WERI-Rb-1 (cell line): ENCODE results near the gene SORBS2.

Source experiments
- DNase-seq: peaks from one replicate; pipeline ENCODE4 v3.0.0-alpha.2; 2020
- H3K27ac ChIP-seq: fragments of 250-450 bp; sonication (Bioruptor Pico); 2 replicates; pipeline ENCODE4 v1.5.1; 2020; ENCODE audit warnings: mild to moderate bottlenecking, moderate library complexity
- H3K27me3 ChIP-seq: fragments of 250-450 bp; sonication (Bioruptor Pico); 2 replicates; pipeline ENCODE4 v1.5.1; 2021; ENCODE audit warnings: mild to moderate bottlenecking, low read depth, moderate library complexity; ENCODE audit not compliant: insufficient read depth, severe bottlenecking
- H3K36me3 ChIP-seq: fragments of 250-450 bp; sonication (Bioruptor Pico); 2 replicates; pipeline ENCODE4 v1.5.1; 2020; ENCODE audit warnings: mild to moderate bottlenecking, moderate library complexity
- H3K4me3 ChIP-seq: 2 replicates; pipeline ENCODE4 v1.5.1; 2011; ENCODE audit warnings: low read depth, mild to moderate bottlenecking, control low read depth, low read length
- H3K9me3 ChIP-seq: fragments of 250-450 bp; sonication (Bioruptor Pico); 2 replicates; pipeline ENCODE4 v1.5.1; 2021; ENCODE audit warnings: mild to moderate bottlenecking, moderate library complexity; ENCODE audit not compliant: severe bottlenecking
- CTCF ChIP-seq: IDR thresholded peaks from 2 replicates; pipeline ENCODE4 v1.5.1; 2011; ENCODE audit warnings: low read depth, mild to moderate bottlenecking, control low read depth, inconsistent platforms, low read length

Gene SORBS2

GRCh38 chr4:185805262-185805802, 6.7 kb downstream of the SORBS2 start:
- Histone ChIP-seq H3K36me3 (no peaks in the 10 kb centered on the region), H3K27me3 (no peaks in the 10 kb centered on the region), H3K4me3 (no peak overlapping the region), H3K27ac (no peak overlapping the region), H3K9me3 (no peaks in the 10 kb centered on the region)
- no peak for DNase-seq
- no peak for TF ChIP-seq CTCF

- H3K27me3 ChIP-seq = no peaks in the 10 kb centered on the region
- no peak overlapping the region for H3K27ac ChIP-seq
- TF ChIP-seq CTCF = no peak
- H3K9me3 ChIP-seq = no peaks in the 10 kb centered on the region
- no peak overlapping the region for H3K4me3 ChIP-seq
- no peak for DNase-seq
- no peaks in the 10 kb centered on the region for H3K36me3 ChIP-seq
Observed at GRCh38 chr4:185803022-185803421, 9.0 kb downstream of the SORBS2 start.

- H3K27ac ChIP-seq = no peak overlapping the region
- no peaks in the 10 kb centered on the region for H3K9me3 ChIP-seq
- no peaks in the 10 kb centered on the region for H3K27me3 ChIP-seq
- no peaks in the 10 kb centered on the region for H3K36me3 ChIP-seq
- no peak overlapping the region for H3K4me3 ChIP-seq
- no peak for DNase-seq
- no peak for TF ChIP-seq CTCF
Observed at GRCh38 chr4:185801471-185801870, 10.5 kb downstream of the SORBS2 start.

- H3K36me3 ChIP-seq = no peaks in the 10 kb centered on the region
- no peak for DNase-seq
- H3K9me3 ChIP-seq = no peaks in the 10 kb centered on the region
- no peak overlapping the region for H3K4me3 ChIP-seq
- TF ChIP-seq CTCF = no peak
- no peaks in the 10 kb centered on the region for H3K27me3 ChIP-seq
- no peak overlapping the region for H3K27ac ChIP-seq
Observed at GRCh38 chr4:185800266-185800945, 11.6 kb downstream of the SORBS2 start.

GRCh38 chr4:185799442-185799841, 12.6 kb downstream of the SORBS2 start:
- Histone ChIP-seq H3K4me3 (no peak overlapping the region), H3K27me3 (no peaks in the 10 kb centered on the region), H3K27ac (no peak overlapping the region), H3K9me3 (no peaks in the 10 kb centered on the region), H3K36me3 (no peaks in the 10 kb centered on the region)
- no peak for DNase-seq
- no peak for TF ChIP-seq CTCF
